SK-N-MC (cell line): ENCODE data around the gene LAMA3.

Experiments
- EZH2 ChIP-seq: fragments of 200-600 bp; sonication (generic); IDR thresholded peaks from one replicate; pipeline ENCODE4 v1.6.1; 2017; ENCODE audit warnings: antibody characterized with exemption
- FOXP2 ChIP-seq: optimal IDR thresholded peaks from 2 replicates; pipeline ENCODE3; 2011; ENCODE audit warnings: mild to moderate bottlenecking, moderate library complexity; ENCODE audit not compliant: insufficient read depth; ENCODE audit errors: extremely low read length, control extremely low read depth
- POLR2AphosphoS5 ChIP-seq: IDR thresholded peaks from 2 replicates; pipeline ENCODE4 v1.6.1; 2012; ENCODE audit warnings: mild to moderate bottlenecking, low read depth, low read length, borderline replicate concordance

- TF ChIP-seq EZH2 (no peak), POLR2AphosphoS5 (no peak), FOXP2 (no peak)
Observed at GRCh38 chr18:23671564-23671963, 17.7 kb upstream of the LAMA3 start.
